Right hindlimb (tissue), 1 donor: ENCODE measurements around the gene GNA14.
A peak's percentile ranks its signal among the peaks of the same experiment; 100 is the strongest.
"Not testable (repeated sequence)": the region's sequence is repeated elsewhere in the genome, so short reads cannot be mapped to it uniquely, and the experiment has no call there.

Source experiments
- DNase-seq: peaks from one replicate; pipeline ENCODE4 v3.0.0-alpha.2; 2018

Gene GNA14

DNA sequence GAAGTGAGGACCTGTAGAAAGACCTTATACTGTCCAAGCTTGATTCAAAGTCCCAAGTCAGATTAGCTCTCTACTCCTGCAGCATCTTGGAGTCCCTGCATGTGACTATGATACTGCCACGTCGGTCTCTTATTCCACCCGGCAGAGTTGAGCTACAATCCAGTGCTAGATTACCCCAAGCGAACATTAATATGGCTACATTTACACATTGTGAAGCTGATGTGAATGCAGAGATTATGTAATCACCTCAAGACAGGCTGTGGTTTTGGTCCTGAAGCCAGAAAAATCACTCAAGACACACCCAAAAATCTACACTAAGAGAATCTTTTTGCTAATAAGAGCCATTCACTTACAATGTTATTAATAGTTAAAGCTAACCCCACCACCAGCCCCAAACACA lies 116.7 kb downstream of the GNA14 start:
- no peak for DNase-seq

DNA sequence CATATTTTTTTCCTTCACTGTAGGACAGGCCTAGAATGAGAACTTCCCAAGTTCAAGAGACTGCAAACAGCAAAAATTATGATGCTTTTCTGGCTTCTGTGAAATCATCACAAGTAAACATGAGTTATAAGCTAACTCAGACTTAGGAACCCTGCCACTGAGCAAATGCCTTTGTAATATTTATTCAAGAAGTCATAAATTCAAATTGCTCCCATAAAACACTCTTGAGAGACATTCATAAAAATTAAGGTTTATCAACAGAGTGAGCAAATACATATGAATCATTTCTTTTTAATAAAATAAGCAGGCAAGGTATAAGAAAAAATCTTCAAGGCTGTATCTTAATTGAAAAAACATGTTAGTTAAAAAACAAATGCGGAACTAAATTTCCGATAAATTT lies 124.2 kb downstream of the GNA14 start:
- DNase-seq = no peak

DNA sequence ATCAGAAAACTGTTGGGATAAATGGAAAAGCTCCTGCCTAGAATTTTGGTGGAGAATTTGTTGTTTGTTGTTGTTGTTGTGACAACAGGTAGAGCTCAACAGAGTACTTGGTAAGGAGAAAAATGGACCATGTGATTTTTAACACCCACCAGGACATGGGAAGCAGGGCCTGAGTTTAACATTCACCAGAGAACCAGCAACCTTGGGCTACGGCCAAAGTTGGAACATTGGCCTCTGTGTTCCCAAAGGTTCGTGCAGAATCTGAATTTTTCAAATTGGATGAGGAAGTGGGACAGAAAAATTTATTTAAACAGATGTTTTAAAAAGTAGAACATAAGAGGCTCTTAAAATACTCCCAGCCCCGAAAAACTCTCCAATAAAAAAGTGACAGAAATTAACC lies 127.0 kb downstream of the GNA14 start:
- peak; percentile 51 for DNase-seq

DNA sequence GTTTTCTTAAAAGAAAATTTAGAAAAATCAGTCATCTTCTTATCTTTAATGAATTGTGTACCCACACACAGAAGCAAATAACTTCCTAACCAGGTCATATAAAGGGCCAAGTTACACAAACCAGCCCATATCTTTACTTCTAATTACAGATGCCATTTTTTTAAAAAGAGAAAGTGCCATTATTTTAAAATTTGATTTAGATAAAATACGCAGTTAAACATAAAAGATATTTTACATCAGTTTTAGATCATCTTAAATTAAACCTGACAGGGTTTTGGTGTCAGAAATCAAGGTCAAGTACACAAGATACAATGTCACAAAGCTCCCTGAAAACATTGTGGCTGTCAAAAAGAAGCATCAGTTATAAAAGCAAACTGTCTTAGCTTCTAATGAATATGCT lies 129.4 kb downstream of the GNA14 start:
- DNase-seq = no peak

DNA sequence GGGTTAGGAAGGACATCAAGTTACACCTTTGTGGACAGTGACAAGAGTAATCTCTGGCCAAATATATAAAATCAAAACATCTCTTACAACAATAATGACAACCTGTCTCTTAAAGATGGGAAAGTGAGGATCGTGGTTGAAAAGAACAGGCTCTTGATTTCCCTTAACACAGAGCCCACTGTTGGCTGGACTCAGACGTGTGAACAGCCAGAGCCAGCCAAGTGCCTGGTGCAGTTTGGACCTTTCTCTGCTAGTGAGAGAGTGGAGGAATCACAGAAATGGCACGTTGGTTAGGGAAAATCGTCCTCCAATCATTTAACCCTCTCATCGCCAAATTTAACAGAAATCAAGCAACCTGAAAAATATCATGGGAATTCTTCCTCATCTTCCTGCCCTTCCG lies 131.3 kb downstream of the GNA14 start:
- DNase-seq = no peak

DNA sequence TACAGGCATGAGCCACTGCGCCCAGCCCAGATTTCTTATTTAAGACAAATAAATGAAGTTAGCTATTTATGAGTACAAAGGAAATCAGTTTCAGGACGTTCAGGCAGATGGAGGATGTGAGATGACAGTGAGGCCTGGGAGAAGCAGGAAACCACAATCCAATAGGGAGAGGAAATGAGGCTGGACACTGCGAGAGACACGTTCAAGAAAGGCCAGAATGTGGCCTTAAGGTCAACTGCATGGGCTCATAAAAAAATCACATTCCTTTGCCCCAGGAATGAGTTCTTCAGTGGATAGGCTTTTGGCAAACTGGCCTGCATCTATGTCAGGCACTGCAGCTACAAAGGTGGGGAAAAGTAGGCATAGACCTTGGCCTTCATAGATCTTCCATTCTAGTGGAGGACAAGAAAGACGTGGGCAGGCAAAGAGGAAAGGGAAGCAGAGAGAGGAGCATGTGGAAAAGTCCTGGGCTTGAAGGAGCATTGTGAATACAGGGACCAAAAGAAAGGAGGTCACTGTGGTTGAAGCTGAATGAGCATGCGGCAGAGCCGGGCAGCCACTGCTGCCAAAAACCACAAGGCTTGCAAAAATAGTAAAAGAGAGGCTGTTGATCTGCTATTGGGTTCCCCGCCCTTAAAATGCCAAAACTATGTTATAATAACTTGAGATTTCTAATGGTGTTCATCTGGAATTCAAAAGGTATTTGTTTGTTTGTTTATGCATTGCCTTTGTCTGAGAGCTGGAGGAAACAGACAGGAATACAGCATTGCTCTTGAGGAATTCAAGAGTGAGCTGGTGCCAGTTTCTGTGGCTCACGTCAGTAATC lies 133.0 kb downstream of the GNA14 start:
- DNase-seq = peak; percentile 33

DNA sequence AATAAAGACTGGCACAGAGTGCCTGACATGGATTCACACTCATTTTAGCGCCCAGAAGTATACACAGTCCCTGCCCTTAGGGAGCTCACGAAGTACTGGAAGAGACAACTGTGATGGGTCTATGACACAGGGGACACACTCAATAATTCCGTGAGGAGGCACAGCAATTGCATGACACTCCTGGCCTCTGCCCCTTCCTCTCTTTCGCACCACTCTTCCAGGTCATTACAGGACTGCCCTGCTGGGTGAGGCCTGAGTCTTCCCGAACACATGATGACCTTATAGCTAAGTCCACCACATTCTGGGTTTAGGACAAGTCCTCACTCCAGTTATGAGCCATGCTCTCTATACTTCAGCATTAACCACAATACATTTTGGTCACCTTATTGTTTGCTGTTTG lies 134.7 kb downstream of the GNA14 start:
- DNase-seq = no peak

DNA sequence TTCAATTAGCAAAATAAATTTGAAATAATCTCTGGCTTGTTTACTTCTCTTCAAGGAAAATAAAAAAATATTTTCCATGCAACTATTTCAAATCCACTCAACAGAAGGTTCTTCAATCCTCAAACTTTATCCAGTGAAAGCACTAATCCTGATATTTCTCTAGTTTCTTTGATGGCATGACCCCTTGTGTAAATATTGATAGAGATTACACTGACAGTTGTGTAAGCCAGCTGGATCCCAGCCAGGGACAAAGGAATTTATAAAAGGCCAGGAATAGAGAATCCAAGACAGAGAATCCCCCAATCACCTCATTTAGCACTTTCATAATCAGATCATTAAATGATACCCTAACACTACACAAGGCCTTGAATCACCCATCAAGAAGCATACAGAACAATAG lies 135.2 kb downstream of the GNA14 start:
- no peak for DNase-seq

DNA sequence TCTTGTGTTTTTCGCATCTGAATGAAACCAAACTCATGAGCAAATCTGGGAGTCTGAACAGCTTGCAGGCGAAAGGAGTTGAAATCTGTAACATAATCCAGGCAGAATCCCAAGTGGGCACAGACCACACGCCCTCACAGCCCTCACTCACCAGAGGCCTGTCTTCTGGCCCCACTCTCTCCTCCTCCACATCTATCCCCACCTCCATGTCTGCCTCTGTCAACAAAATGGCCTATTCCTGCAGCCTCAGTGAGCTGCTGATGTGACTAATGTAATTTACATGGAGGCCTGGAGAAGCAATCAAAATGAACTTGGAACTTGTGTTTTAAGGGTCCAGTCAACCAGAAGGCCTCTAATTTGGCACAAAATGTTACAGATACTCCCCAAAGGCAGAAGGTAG lies 136.6 kb downstream of the GNA14 start:
- DNase-seq = no peak

DNA sequence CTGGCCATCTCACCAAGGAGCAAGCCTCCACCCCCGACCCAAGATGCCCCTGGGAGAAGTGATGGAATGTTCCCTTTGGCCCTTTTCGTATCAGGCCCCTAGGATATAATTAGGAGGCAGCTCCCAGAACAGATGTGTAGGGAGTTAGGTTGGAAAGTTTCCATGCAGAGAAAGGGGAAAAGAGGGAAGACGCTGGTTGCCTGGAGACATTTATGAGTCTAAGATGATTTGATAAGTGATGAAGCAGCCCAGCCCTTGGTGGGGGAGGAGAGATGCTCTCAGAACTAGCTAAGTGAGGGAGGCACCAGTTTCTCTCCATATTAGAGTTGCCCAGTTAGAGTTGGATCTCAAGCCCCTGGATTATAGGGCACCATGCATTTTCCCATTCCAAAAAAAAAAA lies 137.5 kb downstream of the GNA14 start:
- no peak for DNase-seq

DNA sequence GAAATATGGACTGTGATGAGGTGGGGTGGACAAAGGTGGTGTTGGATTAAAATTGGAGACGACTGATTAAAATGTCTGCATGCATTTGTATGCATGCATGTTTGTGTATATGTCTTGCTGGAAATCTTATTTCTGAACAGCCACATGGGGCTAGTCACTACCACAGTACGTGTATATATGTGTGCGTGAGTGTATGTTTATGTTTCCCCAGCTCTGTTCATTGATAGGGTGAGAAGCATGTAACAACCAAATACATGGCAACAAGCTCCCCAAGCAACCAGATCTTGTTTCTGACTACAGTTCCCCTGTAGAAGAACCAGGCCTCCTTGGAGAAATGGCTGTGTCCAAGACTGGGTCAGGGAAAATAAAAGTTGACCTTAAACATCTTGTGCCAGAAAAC lies 139.7 kb downstream of the GNA14 start:
- no peak for DNase-seq

DNA sequence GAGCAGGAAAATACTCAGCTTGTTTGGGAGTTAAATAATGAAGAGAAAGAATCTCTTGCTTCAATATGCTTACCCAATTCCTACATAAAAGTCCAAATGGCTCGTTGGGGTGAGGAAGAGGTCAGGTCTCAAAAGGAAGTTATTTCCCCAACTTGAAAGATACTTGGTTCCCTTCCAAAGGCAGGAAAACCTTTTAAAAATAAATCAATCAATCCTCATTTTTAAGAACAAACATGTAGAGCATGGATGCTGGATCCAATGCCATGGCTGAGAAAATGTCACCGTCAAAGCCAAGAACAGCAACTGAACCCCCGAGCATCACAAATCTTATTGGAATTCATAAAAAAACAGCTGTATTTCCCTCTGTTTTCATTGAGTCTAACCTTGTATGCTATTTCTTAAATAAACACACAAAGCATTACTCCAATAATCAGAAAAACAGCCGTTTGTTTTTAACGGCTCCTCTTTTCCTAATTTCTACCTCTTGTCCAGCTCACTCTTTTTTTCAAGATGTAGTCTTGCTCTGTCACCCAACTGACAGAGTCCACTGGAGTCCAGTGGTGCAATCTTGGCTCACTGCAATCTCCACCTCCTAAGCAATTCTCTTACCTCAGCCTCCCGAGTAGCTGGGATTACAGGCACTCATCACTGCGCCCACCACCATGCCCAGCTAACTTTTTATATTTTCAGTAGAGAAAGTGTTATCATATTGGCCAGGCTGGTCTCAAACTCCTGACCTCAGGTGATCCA lies 140.7 kb downstream of the GNA14 start:
- DNase-seq = peak; percentile 47

DNA sequence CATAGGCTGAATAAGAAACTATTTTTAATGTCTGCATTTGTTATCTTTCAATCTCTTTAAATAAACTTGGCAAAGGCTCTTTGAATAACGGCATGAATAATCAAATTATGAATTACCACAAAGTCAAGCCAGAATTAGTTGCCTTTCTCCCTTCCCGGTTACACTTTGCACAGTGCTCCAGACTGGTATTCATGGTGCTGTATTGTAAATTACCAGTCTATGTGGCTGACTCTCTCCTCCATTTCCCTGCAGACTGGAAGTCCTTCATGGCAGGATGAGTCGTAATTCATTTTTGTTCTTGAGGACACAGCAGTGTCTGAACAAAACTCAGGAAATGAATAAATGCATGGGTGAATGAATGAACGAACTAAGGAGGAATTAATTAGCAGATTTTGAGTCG lies 142.9 kb downstream of the GNA14 start:
- no peak for DNase-seq

DNA sequence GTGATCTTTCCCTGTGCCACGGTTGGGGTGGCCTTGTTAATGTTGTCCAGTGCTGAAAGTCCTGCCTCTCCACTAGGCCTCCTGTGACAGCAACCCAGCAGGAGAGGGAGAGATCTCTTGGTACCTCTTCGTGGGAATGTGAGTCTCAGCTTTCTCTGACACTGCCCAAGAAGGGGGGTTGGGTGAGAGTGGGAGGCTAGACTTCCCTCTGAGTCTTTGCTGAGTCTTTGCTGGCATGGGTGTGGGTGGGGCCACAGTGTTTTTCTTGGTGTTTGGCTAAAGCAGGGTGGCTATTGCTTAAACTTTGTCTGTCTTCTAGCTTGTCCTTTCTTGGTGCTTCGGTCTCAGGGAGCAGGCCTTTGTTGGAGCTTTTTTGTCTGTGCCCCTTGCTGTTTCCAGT lies 145.6 kb downstream of the GNA14 start:
- DNase-seq = no peak

DNA sequence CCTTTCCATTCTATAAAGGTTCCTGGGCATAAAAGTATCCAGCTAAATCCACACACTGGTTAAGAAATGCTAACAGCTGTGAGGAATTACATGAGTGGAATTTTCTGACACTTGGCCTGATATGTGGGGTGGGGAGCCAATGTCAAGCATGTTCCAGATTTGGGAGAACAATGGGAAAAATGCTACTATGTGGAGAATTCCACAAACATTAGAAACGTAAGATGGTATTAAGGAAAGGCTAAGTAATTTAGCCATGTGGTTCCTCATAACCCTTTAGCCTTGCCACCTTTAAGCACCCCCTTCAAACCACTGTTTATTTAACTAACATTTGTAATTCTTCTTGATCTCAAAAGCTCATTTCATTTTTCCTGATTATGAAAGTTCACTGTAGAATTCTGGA lies 149.2 kb downstream of the GNA14 start:
- DNase-seq = no peak

DNA sequence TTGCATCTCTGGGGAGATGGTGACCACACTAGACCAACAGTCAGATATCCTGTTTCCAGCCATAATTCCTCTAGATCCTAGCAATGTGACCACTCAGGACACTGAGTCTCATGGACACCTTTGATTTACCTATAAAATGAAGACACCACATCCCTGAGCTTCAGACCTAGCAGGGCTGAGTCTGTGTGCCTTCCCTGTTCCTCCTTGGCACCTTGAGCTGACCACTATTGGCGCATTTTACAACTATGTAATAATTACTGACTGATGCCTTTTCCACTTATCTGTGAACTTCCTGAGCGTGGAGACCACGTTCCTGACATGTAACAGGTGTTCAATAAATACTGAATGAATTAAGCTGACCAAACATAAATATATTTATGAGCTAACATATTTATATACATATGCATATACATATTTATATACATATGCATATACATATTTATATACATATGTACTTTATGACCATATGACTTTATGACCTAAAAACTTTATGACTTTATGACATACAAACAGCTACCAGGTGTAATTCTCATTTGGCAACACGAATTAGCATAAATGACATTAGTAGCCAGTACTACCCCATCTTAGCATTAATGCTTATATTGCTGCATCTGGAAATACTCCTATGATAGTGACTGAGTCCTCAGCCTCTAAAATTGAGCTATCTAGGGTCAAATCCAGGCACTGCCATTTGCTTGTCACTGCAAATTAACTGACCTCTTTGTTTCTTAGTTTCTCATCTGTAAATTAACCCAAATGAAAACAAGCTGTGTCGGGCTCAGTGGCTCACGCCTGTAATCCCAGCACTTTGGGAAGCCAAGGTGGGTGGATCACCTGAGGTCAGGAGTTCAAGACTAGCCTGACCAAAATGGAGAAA lies 150.6 kb downstream of the GNA14 start:
- no peak for DNase-seq

DNA sequence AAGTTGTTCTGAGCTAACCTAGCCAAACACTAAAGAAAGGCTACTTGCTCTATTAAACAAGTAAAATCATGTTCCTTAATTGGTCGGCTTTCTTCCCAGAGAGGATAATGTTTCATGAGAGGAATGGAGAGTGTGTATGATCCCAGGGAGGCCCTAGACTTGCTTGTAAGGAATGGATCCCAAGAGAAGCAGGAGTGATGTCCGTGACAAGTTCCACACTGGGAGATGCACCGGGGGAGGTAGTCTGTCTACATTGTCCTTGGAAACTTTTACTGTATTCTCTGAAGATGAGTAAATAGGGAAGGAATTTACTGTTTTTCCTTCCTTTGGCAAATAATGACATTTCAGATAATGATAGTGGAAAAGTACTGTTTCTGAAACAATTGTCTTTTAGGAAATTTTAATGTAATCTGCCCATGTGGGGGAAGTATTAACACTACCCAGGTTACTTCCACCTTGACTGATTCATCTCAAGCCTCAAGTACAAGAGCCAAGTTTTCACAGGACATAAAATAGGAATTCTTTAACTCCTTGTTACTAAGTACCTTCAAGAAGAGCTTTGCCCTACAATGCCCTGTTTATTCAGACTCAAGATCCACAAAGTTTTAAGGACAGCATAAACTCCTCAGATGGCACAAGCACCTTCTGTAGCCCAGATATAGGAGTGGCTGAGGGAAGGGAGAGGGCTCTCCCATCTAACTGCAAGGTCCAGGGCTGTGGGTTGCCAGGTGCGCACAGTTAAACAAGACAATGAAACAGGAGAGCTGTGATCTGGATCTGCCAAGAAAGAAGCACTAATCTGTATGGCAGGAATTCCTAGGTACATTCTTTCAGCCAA lies 152.1 kb downstream of the GNA14 start:
- peak; percentile 73 for DNase-seq

DNA sequence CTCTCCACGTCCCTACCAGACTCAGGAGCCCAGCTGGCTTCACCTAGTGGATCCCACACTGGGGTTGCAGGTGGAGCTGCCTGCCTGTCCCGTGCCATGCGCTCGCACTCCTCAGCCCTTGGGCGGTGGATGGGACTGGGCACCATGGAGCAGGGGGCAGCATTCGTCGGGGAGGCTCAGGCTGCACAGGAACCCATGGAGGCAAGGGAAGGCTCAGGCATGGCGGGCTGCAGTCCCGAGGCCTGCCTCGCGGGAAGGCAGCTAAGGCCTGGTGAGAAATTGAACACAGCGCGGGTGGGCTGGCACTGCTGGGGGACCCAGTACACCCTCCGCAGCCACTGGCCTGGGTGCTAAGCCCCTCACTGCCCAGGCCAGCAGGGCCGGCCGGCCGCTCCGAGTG lies 157.8 kb downstream of the GNA14 start:
- not testable (repeated sequence) for DNase-seq

DNA sequence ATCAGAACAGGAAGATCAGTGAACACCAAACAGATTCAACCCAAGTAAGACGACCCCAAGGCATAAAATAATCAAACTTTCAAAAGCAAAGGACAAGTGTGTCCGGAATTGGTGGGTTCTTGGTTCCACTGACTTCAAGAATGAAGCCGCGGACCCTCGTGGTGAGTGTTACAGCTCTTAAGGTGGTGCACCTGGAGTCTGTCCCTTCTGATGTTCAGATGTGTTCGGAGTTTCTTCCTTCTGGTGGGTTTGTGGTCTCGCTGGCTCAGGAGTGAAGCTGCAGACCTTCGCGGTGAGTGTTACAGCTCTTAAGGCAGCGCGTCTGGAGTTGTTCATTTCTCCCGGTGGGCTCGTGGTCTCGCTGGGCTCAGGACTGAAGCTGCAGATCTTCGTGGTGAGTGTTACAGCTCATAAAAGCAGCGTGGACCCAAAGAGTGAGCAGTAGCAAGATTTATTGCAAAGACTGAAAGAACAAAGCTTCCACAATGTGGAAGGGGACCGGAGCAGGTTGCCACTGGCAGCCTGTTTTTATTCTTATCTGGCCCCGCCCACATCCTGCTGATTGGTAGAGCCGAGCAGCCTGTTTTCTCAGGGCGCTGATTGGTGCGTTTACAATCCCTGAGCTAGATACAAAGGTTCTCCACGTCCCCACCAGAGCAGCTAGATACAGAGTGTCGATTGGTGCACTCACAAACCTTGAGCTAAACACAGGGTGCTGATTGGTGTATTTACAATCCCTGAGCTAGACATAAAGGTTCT lies 158.5 kb downstream of the GNA14 start:
- DNase-seq = not testable (repeated sequence)

DNA sequence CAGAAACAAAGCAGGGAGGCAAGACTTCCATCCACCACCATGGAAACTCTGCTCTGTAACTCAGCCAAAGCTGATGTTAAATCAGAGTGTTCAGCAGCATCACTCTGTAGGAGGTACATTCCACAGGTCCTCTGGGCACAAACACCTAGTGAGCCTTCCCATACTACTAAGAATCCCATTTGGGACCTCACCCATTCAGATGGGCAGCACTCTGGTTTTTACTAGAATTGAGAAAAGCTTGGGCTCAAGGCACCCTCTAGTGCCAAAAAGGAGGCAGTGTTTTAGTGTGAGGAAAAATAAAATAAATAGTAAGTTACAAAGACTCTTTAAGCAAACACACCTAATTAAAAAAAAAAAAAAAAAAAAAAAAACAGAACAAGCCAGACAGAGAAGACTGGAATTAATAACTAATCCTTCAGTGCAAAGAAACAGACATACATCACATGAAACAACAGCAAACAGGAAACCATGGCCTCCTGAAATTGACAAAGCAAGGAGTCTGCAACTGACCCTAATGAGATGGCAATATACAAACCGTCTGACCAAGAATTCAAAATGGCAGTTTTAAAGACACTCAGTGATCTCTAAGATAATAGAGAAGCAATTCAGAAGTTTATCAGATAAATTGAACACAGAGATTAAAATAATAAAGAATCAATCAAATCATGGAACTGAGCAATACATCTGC lies 159.5 kb downstream of the GNA14 start:
- no peak for DNase-seq

DNA sequence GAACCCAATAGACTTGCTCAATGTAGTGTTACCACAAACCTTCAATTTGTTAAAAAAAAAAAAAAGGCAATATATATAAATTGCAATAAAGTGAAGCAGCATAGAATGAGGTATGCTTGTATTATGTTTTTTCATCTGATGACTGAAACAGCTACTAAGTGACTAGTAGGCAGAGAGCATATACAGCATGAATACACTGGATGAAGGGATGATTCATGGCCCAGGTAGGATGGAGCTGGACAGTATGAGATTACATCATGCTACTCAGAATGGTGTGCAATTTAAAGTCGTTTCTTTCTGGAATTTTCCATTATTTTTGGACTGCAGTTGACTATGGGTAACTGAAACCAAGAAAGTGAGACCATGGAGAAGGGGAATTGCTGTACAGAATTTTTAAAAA lies 161.2 kb downstream of the GNA14 start:
- DNase-seq = no peak
